ENCODE data around the gene AGO1. TPM values are rescaled to one million over a fixed set of nuclear protein-coding genes. Genes with fewer than 3 reads are reported as not detected.
"Not testable (repeated sequence)": the region's sequence is repeated elsewhere in the genome, so short reads cannot be mapped to it uniquely, and the experiment has no call there.

Gene AGO1
- total RNA-seq, 1 experiment from 2014 or later, result 64.6 TPM

- peaks cover 2% of the 10 kb centered on the region for H3K36me3 ChIP-seq (replicated peaks; ENCODE audit: control insufficient read depth, insufficient read depth, low read length)
- DNase-seq, result peak; percentile 95
- H3K27me3 ChIP-seq (ENCODE audit: control insufficient read depth, insufficient read depth, low read length), result no peaks in the 10 kb centered on the region; the same call in 1 of the 2 replicates
- peak overlapping the region; percentile 99 for H3K4me3 ChIP-seq (ENCODE audit: insufficient read depth, low read depth, low read length)
These were observed 659 bp downstream of the AGO1 start for GRCh38 chr1:35883635-35884101.

- H3K27me3 ChIP-seq (ENCODE audit: control insufficient read depth, insufficient read depth, low read length), result no peaks in the 10 kb centered on the region; the same call in 1 of the 2 replicates
- H3K4me3 ChIP-seq (ENCODE audit: insufficient read depth, low read depth, low read length), result no peak overlapping the region
- H3K36me3 ChIP-seq (replicated peaks; ENCODE audit: control insufficient read depth, insufficient read depth, low read length), result peaks cover 3% of the 10 kb centered on the region
- no peak for DNase-seq
These were observed 1.9 kb downstream of the AGO1 start for GRCh38 chr1:35884934-35885333.

- H3K27me3 ChIP-seq (ENCODE audit: control insufficient read depth, insufficient read depth, low read length), result no peaks in the 10 kb centered on the region; the same call in 1 of the 2 replicates
- DNase-seq, result peak; percentile 94
- H3K4me3 ChIP-seq (ENCODE audit: insufficient read depth, low read depth, low read length), result peak overlapping the region; percentile 35
- peaks cover 8% of the 10 kb centered on the region for H3K36me3 ChIP-seq (replicated peaks; ENCODE audit: control insufficient read depth, insufficient read depth, low read length)
These were observed 3.1 kb downstream of the AGO1 start for GRCh38 chr1:35885961-35886558.

GRCh38 chr1:35886577-35887431, 3.8 kb downstream of the AGO1 start:
- DNase-seq, result peak; percentile 69
- Histone ChIP-seq H3K27me3 (ENCODE audit: control insufficient read depth, insufficient read depth, low read length) (no peaks in the 10 kb centered on the region; the same call in 1 of the 2 replicates), H3K36me3 (replicated peaks; ENCODE audit: control insufficient read depth, insufficient read depth, low read length) (peaks cover 8% of the 10 kb centered on the region), H3K4me3 (ENCODE audit: insufficient read depth, low read depth, low read length) (peak overlapping the region; percentile 35)

GRCh38 chr1:35887508-35887907, 4.5 kb downstream of the AGO1 start:
- H3K4me3 ChIP-seq (ENCODE audit: insufficient read depth, low read depth, low read length), result no peak overlapping the region

GRCh38 chr1:35888255-35888654, 5.2 kb downstream of the AGO1 start:
- H3K27me3 ChIP-seq (ENCODE audit: control insufficient read depth, insufficient read depth, low read length), result no peaks in the 10 kb centered on the region

More at GRCh38 chr1:35887508-35887907, 4.5 kb downstream of the AGO1 start:
- DNase-seq, result no peak
- Histone ChIP-seq H3K36me3 (replicated peaks; ENCODE audit: control insufficient read depth, insufficient read depth, low read length) (peaks cover 15% of the 10 kb centered on the region), H3K27me3 (ENCODE audit: control insufficient read depth, insufficient read depth, low read length) (no peaks in the 10 kb centered on the region; the same call in 1 of the 2 replicates)

GRCh38 chr1:35888981-35889380, 6.0 kb downstream of the AGO1 start:
- H3K4me3 ChIP-seq (ENCODE audit: insufficient read depth, low read depth, low read length); DNase-seq; H3K27me3 ChIP-seq (ENCODE audit: control insufficient read depth, insufficient read depth, low read length): not testable (repeated sequence)
- H3K36me3 ChIP-seq (replicated peaks; ENCODE audit: control insufficient read depth, insufficient read depth, low read length), result peaks cover 23% of the 10 kb centered on the region

More at GRCh38 chr1:35888255-35888654, 5.2 kb downstream of the AGO1 start:
- peaks cover 22% of the 10 kb centered on the region for H3K36me3 ChIP-seq (replicated peaks; ENCODE audit: control insufficient read depth, insufficient read depth, low read length)
- DNase-seq, result no peak
- no peak overlapping the region for H3K4me3 ChIP-seq (ENCODE audit: insufficient read depth, low read depth, low read length)

- peaks cover 45% of the 10 kb centered on the region for H3K36me3 ChIP-seq (replicated peaks; ENCODE audit: control insufficient read depth, insufficient read depth, low read length)
- no peak overlapping the region for H3K4me3 ChIP-seq (ENCODE audit: insufficient read depth, low read depth, low read length)
- DNase-seq, result no peak
- H3K27me3 ChIP-seq (ENCODE audit: control insufficient read depth, insufficient read depth, low read length), result no peaks in the 10 kb centered on the region
These were observed 10.3 kb downstream of the AGO1 start for GRCh38 chr1:35893051-35893879.

GRCh38 chr1:35894183-35894582, 11.2 kb downstream of the AGO1 start:
- Histone ChIP-seq H3K27me3 (ENCODE audit: control insufficient read depth, insufficient read depth, low read length) (no peaks in the 10 kb centered on the region), H3K36me3 (replicated peaks; ENCODE audit: control insufficient read depth, insufficient read depth, low read length) (peaks cover 45% of the 10 kb centered on the region), H3K4me3 (ENCODE audit: insufficient read depth, low read depth, low read length) (no peak overlapping the region)
- no peak for DNase-seq

GRCh38 chr1:35894656-35895055, 11.6 kb downstream of the AGO1 start:
- Histone ChIP-seq H3K4me3 (ENCODE audit: insufficient read depth, low read depth, low read length) (no peak overlapping the region), H3K27me3 (ENCODE audit: control insufficient read depth, insufficient read depth, low read length) (no peaks in the 10 kb centered on the region), H3K36me3 (replicated peaks; ENCODE audit: control insufficient read depth, insufficient read depth, low read length) (peaks cover 45% of the 10 kb centered on the region)
- no peak for DNase-seq

GRCh38 chr1:35899941-35900340, 16.9 kb downstream of the AGO1 start:
- H3K27me3 ChIP-seq (ENCODE audit: control insufficient read depth, insufficient read depth, low read length), result no peaks in the 10 kb centered on the region
- peaks cover 38% of the 10 kb centered on the region for H3K36me3 ChIP-seq (replicated peaks; ENCODE audit: control insufficient read depth, insufficient read depth, low read length)
- no peak for DNase-seq
- H3K4me3 ChIP-seq (ENCODE audit: insufficient read depth, low read depth, low read length), result no peak overlapping the region

- peaks cover 40% of the 10 kb centered on the region for H3K36me3 ChIP-seq (replicated peaks; ENCODE audit: control insufficient read depth, insufficient read depth, low read length)
- no peak overlapping the region for H3K4me3 ChIP-seq (ENCODE audit: insufficient read depth, low read depth, low read length)
- no peak for DNase-seq
- no peaks in the 10 kb centered on the region for H3K27me3 ChIP-seq (ENCODE audit: control insufficient read depth, insufficient read depth, low read length)
These were observed 18.2 kb downstream of the AGO1 start for GRCh38 chr1:35901235-35901634.

GRCh38 chr1:35902671-35903070, 19.7 kb downstream of the AGO1 start:
- peaks cover 41% of the 10 kb centered on the region for H3K36me3 ChIP-seq (replicated peaks; ENCODE audit: control insufficient read depth, insufficient read depth, low read length)
- DNase-seq, result no peak
- no peak overlapping the region for H3K4me3 ChIP-seq (ENCODE audit: insufficient read depth, low read depth, low read length)
- H3K27me3 ChIP-seq (ENCODE audit: control insufficient read depth, insufficient read depth, low read length), result no peaks in the 10 kb centered on the region

- DNase-seq, result no peak
- no peak overlapping the region for H3K4me3 ChIP-seq (ENCODE audit: insufficient read depth, low read depth, low read length)
- H3K36me3 ChIP-seq (replicated peaks; ENCODE audit: control insufficient read depth, insufficient read depth, low read length), result peaks cover 68% of the 10 kb centered on the region
- H3K27me3 ChIP-seq (ENCODE audit: control insufficient read depth, insufficient read depth, low read length), result no peaks in the 10 kb centered on the region
These were observed 31.7 kb downstream of the AGO1 start for GRCh38 chr1:35914717-35915116.
